AG09319 (cell line): ENCODE measurements around the gene SPNS2.

ENCODE experiments used
- DNase-seq: peaks from one replicate; pipeline ENCODE4 v3.0.0-alpha.2; 2010; ENCODE audit warnings: low read depth; ENCODE audit errors: extremely low read depth
- TF ChIP-seq, protein P1 (sequence below): IDR thresholded peaks from 2 replicates; pipeline ENCODE4 v1.5.1; 2011; ENCODE audit warnings: low read depth, mild to moderate bottlenecking, inconsistent platforms, low read length, moderate library complexity

Gene SPNS2

DNA sequence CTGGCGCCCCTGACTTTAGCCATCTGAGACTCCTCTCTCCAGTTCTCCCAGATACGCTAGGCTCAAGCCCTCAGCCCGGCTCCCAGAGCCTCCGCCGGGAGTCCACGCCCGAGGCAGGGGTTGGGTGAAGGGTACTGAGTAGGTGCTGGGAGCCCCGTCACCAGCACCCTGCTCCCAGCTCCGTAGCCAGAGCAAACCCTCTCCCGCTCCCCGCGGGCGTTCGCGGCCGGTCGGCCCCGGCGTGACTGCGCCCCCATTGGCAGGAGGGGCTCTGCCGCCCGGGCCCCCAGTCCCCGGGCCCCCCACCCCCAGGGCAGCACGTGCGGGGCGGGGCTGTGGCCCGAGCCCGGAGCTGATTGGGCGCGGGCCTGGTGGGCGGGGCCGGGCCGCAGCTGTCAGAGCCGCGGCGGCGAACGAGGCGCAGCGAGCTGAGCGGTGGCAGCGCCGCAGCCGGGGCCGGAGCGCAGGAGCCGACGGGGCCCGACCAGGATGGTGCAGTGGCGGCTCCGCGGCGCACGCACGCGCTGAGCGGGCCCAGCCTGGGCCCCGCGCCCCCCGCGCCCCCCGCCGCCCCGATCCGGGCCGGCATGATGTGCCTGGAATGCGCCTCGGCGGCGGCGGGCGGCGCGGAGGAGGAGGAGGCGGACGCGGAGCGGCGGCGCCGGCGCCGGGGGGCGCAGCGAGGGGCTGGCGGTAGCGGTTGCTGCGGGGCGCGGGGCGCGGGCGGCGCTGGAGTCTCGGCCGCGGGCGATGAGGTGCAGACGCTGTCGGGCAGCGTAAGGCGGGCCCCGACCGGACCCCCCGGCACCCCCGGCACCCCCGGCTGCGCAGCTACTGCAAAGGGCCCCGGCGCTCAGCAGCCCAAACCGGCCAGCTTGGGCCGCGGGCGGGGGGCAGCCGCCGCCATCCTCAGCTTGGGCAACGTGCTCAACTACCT is at the start of gene SPNS2:
TSS of gene SPNS2 (plus strand) at position 421 of the 937 bp plus-strand sequence. CDS start at position 588, 167 bp downstream.
- DNase-seq, result no peak

GRCh38 chr17:4449736-4450135 is 48.9 kb upstream of the SPNS2 start:
- no peak for DNase-seq
- TF ChIP-seq, protein P1, sequence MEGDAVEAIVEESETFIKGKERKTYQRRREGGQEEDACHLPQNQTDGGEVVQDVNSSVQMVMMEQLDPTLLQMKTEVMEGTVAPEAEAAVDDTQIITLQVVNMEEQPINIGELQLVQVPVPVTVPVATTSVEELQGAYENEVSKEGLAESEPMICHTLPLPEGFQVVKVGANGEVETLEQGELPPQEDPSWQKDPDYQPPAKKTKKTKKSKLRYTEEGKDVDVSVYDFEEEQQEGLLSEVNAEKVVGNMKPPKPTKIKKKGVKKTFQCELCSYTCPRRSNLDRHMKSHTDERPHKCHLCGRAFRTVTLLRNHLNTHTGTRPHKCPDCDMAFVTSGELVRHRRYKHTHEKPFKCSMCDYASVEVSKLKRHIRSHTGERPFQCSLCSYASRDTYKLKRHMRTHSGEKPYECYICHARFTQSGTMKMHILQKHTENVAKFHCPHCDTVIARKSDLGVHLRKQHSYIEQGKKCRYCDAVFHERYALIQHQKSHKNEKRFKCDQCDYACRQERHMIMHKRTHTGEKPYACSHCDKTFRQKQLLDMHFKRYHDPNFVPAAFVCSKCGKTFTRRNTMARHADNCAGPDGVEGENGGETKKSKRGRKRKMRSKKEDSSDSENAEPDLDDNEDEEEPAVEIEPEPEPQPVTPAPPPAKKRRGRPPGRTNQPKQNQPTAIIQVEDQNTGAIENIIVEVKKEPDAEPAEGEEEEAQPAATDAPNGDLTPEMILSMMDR, result no peak

More for the DNA sequence above, at the start of gene SPNS2:
- TF ChIP-seq, protein P1, result no peak

DNA sequence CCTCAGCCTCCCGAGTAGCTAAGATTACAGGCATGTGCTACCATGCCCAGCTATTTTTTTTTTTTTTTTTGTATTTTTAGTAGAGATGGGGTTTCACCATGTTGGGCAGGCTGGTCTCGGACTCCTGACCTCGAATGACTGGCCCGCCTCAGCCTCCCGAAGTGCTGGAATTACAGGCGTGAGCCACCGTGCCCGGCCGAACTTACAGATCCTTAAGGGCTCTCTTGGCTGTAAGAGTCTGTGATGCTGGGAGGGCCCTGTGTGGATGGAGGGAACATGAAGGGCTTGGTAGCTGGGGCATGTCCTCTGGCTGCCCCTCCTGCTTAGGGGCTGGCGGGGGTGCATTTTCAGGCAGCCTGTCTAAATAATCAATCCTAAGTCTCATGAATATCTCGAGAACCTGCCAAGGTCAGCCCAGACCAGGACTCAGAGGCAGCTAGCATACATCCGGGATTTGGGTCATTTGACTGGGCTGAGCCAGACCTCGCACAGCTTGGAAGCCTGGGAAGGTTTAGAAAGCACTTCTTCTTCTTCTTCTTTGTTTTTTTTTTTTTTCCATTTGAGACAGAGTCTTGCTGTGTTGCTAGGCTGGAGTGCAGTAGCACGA is 47.9 kb upstream of the SPNS2 start:
- TF ChIP-seq, protein P1, result no peak
- DNase-seq, result no peak

DNA sequence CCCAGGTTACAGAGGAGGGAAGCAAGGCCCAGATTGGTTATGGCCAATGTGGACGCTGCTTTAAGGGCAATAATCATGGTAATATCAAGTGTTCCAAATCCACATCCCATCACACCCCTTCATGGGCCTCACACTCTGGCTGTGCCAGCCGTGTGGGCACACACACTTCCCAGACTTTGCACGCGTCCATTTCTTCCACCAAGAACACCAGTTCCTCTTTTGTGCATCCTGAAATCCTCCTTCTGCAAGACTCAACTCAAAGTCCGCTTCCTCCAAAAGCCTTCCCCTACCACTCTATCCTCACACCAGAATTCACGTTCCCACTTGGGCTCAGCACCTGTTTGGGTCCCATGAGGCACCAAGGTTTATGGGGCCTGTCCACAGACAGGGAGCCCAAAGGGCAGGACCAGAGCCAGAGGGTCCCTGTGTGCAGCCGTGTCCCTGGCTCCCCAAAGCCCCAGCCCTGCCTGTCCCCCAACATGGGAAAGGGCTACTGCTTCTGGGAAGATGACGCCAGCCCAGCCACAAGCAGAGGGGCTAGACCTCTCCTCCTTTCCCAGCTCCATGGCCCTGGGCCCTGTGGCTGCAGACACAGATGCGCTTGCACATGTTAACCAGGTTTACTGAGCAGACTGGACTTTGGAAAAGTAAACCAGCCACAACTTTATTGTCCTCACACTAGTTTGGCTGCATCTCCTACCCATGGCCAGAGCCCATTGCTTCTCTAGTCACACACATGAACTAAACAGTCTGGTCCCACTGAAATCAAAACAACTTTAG is 44.7 kb upstream of the SPNS2 start:
- TF ChIP-seq, protein P1, result no peak
- DNase-seq, result no peak

DNA sequence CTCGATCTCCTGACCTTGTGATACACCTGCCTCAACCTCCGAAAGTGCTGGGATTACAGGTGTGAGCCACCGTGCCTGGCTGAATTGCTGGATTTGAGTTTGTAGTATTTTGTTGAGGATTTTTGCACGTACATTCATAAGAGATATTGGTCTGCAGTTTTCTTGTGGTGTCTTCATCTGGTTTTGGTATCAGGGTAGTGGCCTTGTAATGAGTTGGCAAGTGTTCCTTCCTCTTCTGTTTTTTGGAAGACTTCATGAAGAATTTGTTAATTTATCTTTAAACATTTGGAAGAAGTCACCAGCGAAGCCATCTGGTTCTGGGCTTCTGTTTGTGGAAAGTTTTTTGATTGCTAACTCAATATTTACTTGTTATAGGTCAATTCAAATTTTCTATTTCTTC is 38.0 kb upstream of the SPNS2 start:
- no peak for DNase-seq
- TF ChIP-seq, protein P1, result no peak

DNA sequence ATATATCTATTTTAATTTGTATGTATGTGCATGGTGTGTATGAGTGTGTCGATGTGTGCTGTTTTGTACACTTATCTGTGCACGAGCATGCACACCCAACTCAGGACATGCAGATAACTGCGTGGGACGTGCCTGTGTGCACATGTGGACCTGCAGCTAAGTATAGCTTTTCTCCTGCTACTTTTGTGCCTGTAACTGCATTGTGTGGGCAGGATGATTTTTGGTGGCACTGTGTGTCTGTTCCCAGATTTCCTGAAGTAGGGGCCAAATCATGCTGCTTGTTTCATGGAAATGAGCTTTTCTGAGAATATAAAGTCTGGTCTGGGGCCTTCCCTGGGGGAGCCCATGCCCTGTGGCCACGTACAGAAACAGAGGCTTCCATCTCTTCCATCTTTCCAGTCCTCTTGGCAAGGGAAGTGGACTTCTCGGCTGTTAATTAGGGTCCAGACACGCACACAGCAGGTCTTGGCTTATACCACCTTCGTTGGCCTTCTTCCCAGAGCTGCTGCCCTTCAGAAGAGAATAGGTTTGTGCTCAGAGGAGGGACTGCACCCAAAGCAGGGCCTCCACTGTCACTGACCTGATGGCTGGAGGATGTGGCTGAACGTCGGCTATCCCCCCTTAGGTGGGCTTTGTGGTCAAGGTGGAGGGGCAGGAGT is 34.7 kb upstream of the SPNS2 start:
- no peak for DNase-seq
- TF ChIP-seq, protein P1, result no peak
